ENCODE measurements around the gene LITAF. TPM values are rescaled to one million over a fixed set of nuclear protein-coding genes. Genes with fewer than 3 reads are reported as not detected.
"Not testable (repeated sequence)": the region's sequence is repeated elsewhere in the genome, so short reads cannot be mapped to it uniquely, and the experiment has no call there.

Gene LITAF
- total and polyA plus RNA-seq, 4 donors: 5.2 to 65.2 (median 36.0) TPM

GRCh38 chr16:11506741-11507305 lies 79.9 kb downstream of the LITAF start:
- no peak overlapping the region for H3K27ac ChIP-seq (ENCODE audit: low read depth in 1 of 2, low read length in 2 of 2)
- TF ChIP-seq REST (IDR thresholded peaks at IDR 0.05) (no peak), JUND (IDR thresholded peaks at IDR 0.05) (no peak), HNF4A (conservative IDR thresholded peaks at IDR 0.05) (no peak), GABPA (IDR thresholded peaks at IDR 0.05 in 1 of 2, conservative IDR thresholded peaks at IDR 0.05 in 1 of 2) (no peak), CTCF (IDR thresholded peaks at IDR 0.05; ENCODE audit: low read depth, low read length, missing input control) (no peak), FOXA2 (IDR thresholded peaks at IDR 0.05) (no peak), EGR1 (IDR thresholded peaks at IDR 0.05; ENCODE audit: low read depth in 2 of 2) (no peak), TAF1 (conservative IDR thresholded peaks at IDR 0.05) (no peak), SP1 (IDR thresholded peaks at IDR 0.05) (no peak), RXRA (IDR thresholded peaks at IDR 0.05) (no peak), FOXA1 (IDR thresholded peaks at IDR 0.05) (no peak), ATF3 (IDR thresholded peaks at IDR 0.05) (no peak), RAD21 (IDR thresholded peaks at IDR 0.05) (no peak), ZBTB33 (IDR thresholded peaks at IDR 0.05) (no peak)
- no peak for DNase-seq (ENCODE audit: low spot score)
- no peaks in the 10 kb centered on the region for H3K27me3 ChIP-seq (ENCODE audit: control insufficient read depth in 4 of 4, insufficient read depth in 4 of 4, low read length in 3 of 4)
- H3K9me3 ChIP-seq (ENCODE audit: control insufficient read depth in 4 of 4, low read length in 3 of 4): no peaks in the 10 kb centered on the region
- no peaks in the 10 kb centered on the region for H3K4me1 ChIP-seq (ENCODE audit: control insufficient read depth in 4 of 4, insufficient read depth in 4 of 4, low read length in 3 of 4)
- H3K4me3 ChIP-seq (ENCODE audit: low read depth in 1 of 3, low read length in 3 of 3): no peak overlapping the region
- no peak overlapping the region for H3K9ac ChIP-seq (ENCODE audit: low read depth in 1 of 2, low read length in 2 of 2)
- H3K36me3 ChIP-seq (ENCODE audit: control insufficient read depth in 4 of 4, insufficient read depth in 3 of 4, low read depth in 1 of 4, low read length in 3 of 4): no peaks in the 10 kb centered on the region
- 77% methylated on average over 12 of the region's 12 CpGs for WGBS

- 86% methylated on average over 13 of the region's 13 CpGs for WGBS
- not testable (repeated sequence) for H3K27me3 ChIP-seq (ENCODE audit: control insufficient read depth in 4 of 4, insufficient read depth in 4 of 4, low read length in 3 of 4); H3K9ac ChIP-seq (ENCODE audit: low read depth in 1 of 2, low read length in 2 of 2); H3K4me3 ChIP-seq (ENCODE audit: low read depth in 1 of 3, low read length in 3 of 3); H3K9me3 ChIP-seq (ENCODE audit: control insufficient read depth in 4 of 4, low read length in 3 of 4); H3K36me3 ChIP-seq (ENCODE audit: control insufficient read depth in 4 of 4, insufficient read depth in 3 of 4, low read depth in 1 of 4, low read length in 3 of 4); H3K4me1 ChIP-seq (ENCODE audit: control insufficient read depth in 4 of 4, insufficient read depth in 4 of 4, low read length in 3 of 4); H3K27ac ChIP-seq (ENCODE audit: low read depth in 1 of 2, low read length in 2 of 2); DNase-seq (ENCODE audit: low spot score)
These were observed 82.5 kb downstream of the LITAF start for GRCh38 chr16:11504261-11504660.
